Fibroblast of lung (primary cell): ENCODE results near the gene TOR1B.

ENCODE experiments used
- CTCF ChIP-seq, 2 donors: IDR thresholded peaks in 1 of 2; conservative IDR thresholded peaks in 1 of 2; 1 replicate in 1 of 2; 2 replicates in 1 of 2; pipeline ENCODE4 v1.5.1; 2011 to 2012; ENCODE audit warnings: low read length in 2 of 2, control low read depth in 1 of 2, inconsistent platforms in 1 of 2, low read depth in 1 of 2, mild to moderate bottlenecking in 1 of 2
- EZH2 ChIP-seq: IDR thresholded peaks from 2 replicates; pipeline ENCODE4 v1.5.1; 2012; ENCODE audit warnings: low read length, control low read depth, mild to moderate bottlenecking; ENCODE audit errors: missing control alignments

- no peak for TF ChIP-seq CTCF (conservative IDR thresholded peaks at IDR 0.05 in 1 of 2, IDR thresholded peaks at IDR 0.05 in 1 of 2; ENCODE audit: low read depth in 1 of 2, low read length in 2 of 2)
- no peak for TF ChIP-seq EZH2
Observed at GRCh38 chr9:129854588-129855110, 51.7 kb downstream of the TOR1B start.
